GM12878 (cell line): ENCODE results near the gene DIDO1. TPM values are rescaled to one million over a fixed set of nuclear protein-coding genes. Genes with fewer than 3 reads are reported as not detected.

Source experiments
- ATAC-seq: fragments of 200-7000 bp; cut with Tn5 transposase; 3 replicates; pipeline ENCODE4 v1.9.1; 2020; ENCODE audit warnings: mild to moderate bottlenecking, moderate library complexity
- BruUV-seq: library from RNA; stranded (reverse); fragments of 400-500 nt; replicated peaks from 2 replicates; lab custom pipeline; 2021; lab: Mats Ljungman, UMichigan
- CTCF ChIA-PET: fragments of 300-600 bp; sonication (Branson Sonifier 250); formaldehyde crosslinking; extraction: SDS; loops from one replicate; lab custom pipeline; 2021; ENCODE audit warnings: inconsistent platforms; lab: Yijun Ruan, JAX
- POLR2A ChIA-PET: fragments of 350-600 bp; formaldehyde crosslinking; extraction: SDS; loops from one replicate; lab custom pipeline; 2021; ENCODE audit warnings: inconsistent platforms; lab: Charles Lee
- RAD21 ChIA-PET: fragments of 300-600 bp; sonication (Branson Sonifier 250); formaldehyde crosslinking; loops from one replicate; lab custom pipeline; 2023; ENCODE audit warnings: antibody characterized with exemption; ENCODE audit not compliant: unreplicated experiment; lab: Charles Lee
- SMC1A ChIA-PET: fragments of 300-600 bp; sonication (Branson Sonifier 250); formaldehyde crosslinking; loops from one replicate; lab custom pipeline; 2023; ENCODE audit not compliant: unreplicated experiment, uncharacterized antibody; lab: Charles Lee
- DNase-seq: peaks from one replicate; pipeline ENCODE4 v3.0.0-alpha.2; 2011; ENCODE audit warnings: low read depth, low spot score
- FAIRE-seq: peaks from 3 replicates; lab custom pipeline; 2011; peaks lifted over from hg19 to GRCh38; lab: Jason Lieb, UNC
- H2AFZ ChIP-seq: 2 replicates; pipeline ENCODE4 v1.6.0; 2011; ENCODE audit warnings: low read depth, low read length, control low read depth; ENCODE audit not compliant: control insufficient read depth
- H3K27ac ChIP-seq: 2 replicates; pipeline ENCODE4 v1.5.1; 2011; ENCODE audit warnings: control low read depth; ENCODE audit not compliant: control insufficient read depth, insufficient read depth
- H3K27me3 ChIP-seq, 2 experiments: replicated peaks in 1 of 2; 2 replicates each; pipeline versions ENCODE4 v1.6.0 to v1.6.1; 2011; ENCODE audit warnings: low read length in 1 of 2; ENCODE audit not compliant: control insufficient read depth in 2 of 2, insufficient read depth in 2 of 2
- H3K36me3 ChIP-seq, 2 experiments: 2 replicates each; pipeline ENCODE4 v1.5.1; 2011; ENCODE audit warnings: low read length in 1 of 2; ENCODE audit not compliant: control insufficient read depth in 2 of 2, insufficient read depth in 2 of 2
- H3K4me1 ChIP-seq: 2 replicates; pipeline ENCODE4 v1.6.1; 2011; ENCODE audit warnings: mild to moderate bottlenecking, low read length, moderate library complexity, mixed read lengths; ENCODE audit not compliant: control insufficient read depth, insufficient read depth
- H3K4me2 ChIP-seq: 2 replicates; pipeline ENCODE4 v1.6.0; 2011; ENCODE audit warnings: control low read depth; ENCODE audit not compliant: control insufficient read depth, insufficient read depth
- H3K4me3 ChIP-seq: fragments of 200-600 bp; sonication (generic); 2 replicates; pipeline ENCODE4 v1.5.1; 2016
- H3K79me2 ChIP-seq: 2 replicates; pipeline ENCODE4 v1.6.0; 2011; ENCODE audit warnings: low read length; ENCODE audit not compliant: control insufficient read depth, insufficient read depth
- H3K9ac ChIP-seq: 2 replicates; pipeline ENCODE4 v1.8.0; 2011; ENCODE audit warnings: low read length, control low read depth, mixed read lengths; ENCODE audit not compliant: control insufficient read depth, insufficient read depth
- H3K9me3 ChIP-seq: replicated peaks from 3 replicates; pipeline ENCODE4 v1.5.1; 2011; ENCODE audit warnings: mild to moderate bottlenecking, low read length; ENCODE audit not compliant: control insufficient read depth, insufficient read depth
- H4K20me1 ChIP-seq: 2 replicates; pipeline ENCODE4 v1.6.0; 2011; ENCODE audit not compliant: control insufficient read depth, insufficient read depth
- HSF1 ChIP-seq: fragments of 150-350 bp; IDR thresholded peaks from 2 replicates; pipeline ENCODE4 v1.6.1; 2014; ENCODE audit warnings: mild to moderate bottlenecking, low read depth, low read length
- MYB ChIP-seq: fragments of 150-350 bp; IDR thresholded peaks from 2 replicates; pipeline ENCODE4 v1.6.1; 2014; ENCODE audit warnings: mild to moderate bottlenecking, low read depth, low read length, borderline replicate concordance
- SIX5 ChIP-seq: IDR thresholded peaks from 2 replicates; pipeline ENCODE4 v1.6.1; 2011; ENCODE audit warnings: mild to moderate bottlenecking, low read depth, low read length, moderate library complexity; ENCODE audit not compliant: severe bottlenecking
- TARDBP ChIP-seq: IDR thresholded peaks from 2 replicates; pipeline ENCODE4 v1.6.1; 2016; ENCODE audit warnings: borderline replicate concordance
- TBL1XR1 ChIP-seq: IDR thresholded peaks from 2 replicates; pipeline ENCODE4 v1.6.1; 2012; ENCODE audit warnings: low read depth, low read length, improper control_type of control experiment
- TCF3 ChIP-seq: IDR thresholded peaks from 2 replicates; pipeline ENCODE4 v1.6.1; 2012; ENCODE audit warnings: low read depth, mild to moderate bottlenecking, low read length, borderline replicate concordance; ENCODE audit not compliant: insufficient read depth
- ZZZ3 ChIP-seq: IDR thresholded peaks from 2 replicates; pipeline ENCODE4 v1.6.1; 2011; ENCODE audit warnings: low read depth; ENCODE audit not compliant: control insufficient read depth, insufficient read length
- WGBS: methylation state at CpG from one replicate; pipeline ENCODE4 v1.1.6; 2016; ENCODE audit warnings: low lambda C conversion rate; ENCODE audit not compliant: insufficient replicate concordance, insufficient coverage; ENCODE audit errors: missing lambda C conversion rate; 5-methylcytosine and 5-hydroxymethylcytosine counted together
- in situ Hi-C: fragments of 300-500 bp; cut with MboI; formaldehyde crosslinking; loops from 9 replicates; pipeline ENCODE4 v1.14.3; 2018; ENCODE audit warnings: mixed read lengths
- intact Hi-C: fragments of 100-400 bp; cut with micrococcal nuclease; formaldehyde crosslinking; loops from one replicate; pipeline ENCODE4 v1.14.2; 2022; ENCODE audit not compliant: unreplicated experiment
- polyA plus RNA-seq, 11 experiments: library from polyadenylated mRNA; depleted of rRNA in 4 of 11; unstranded in 6 of 11; stranded (reverse) in 5 of 11; fragments of >200 nt; fragmentation: Nextera tagmentation in 4 of 11; fragmentation: Illumina TruSeq in 1 of 11; extraction: Ambion mirVana in 4 of 11; extraction: Trizol in 1 of 11; gene quantifications; 1 replicate in 1 of 11; 2 replicates in 10 of 11; pipeline versions ENCODE4 v1.2.1 to v1.2.3, GENCODE V29; 2011 to 2016; ENCODE audit warnings: inconsistent platforms in 2 of 11, missing spikeins in 2 of 11, low read depth in 1 of 11
- total RNA-seq, 4 experiments: library from RNA; depleted of rRNA in 3 of 4; stranded (reverse); fragments of >200 nt in 3 of 4; fragmentation: Illumina TruSeq in 1 of 4; extraction: Trizol in 1 of 4; gene quantifications; 2 replicates each; pipeline versions ENCODE4 v1.2.1 to v1.2.3, GENCODE V29; 2013 to 2021
- TF ChIP-seq, protein P1 (sequence below): fragments of 450-650 bp; IDR thresholded peaks from 2 replicates; pipeline ENCODE4 v1.6.1; 2018; ENCODE audit warnings: borderline replicate concordance, mild to moderate bottlenecking; ENCODE audit not compliant: partially characterized antibody

Gene DIDO1
- total and polyA plus RNA-seq, 10 of the 15 experiments (the other 5 are each of a cell fraction or from before 2014, with no cell fraction given), result 5.5 to 56.4 (median 38.4) TPM

DNA sequence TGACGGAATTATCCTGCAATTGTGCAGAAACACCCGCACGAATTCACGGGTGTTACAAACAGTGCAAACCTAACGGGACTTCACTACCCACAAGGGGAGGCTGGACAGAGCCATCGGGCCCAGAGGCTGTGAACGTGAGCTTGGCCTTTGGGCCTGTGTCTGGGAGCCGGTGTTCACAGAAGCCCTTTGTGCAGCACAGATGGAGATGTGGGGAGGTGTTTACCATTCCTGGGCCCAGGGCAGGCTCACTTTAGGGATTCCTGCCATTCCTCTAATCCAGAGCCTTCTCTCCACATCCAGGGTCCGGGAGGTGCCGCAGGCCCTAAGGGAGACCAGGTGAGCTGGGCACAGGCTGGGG lies 94.5 kb downstream of the DIDO1 start:
- Histone ChIP-seq H3K79me2 (no peaks in the 10 kb centered on the region), H3K36me3 (no peaks in the 10 kb centered on the region), H3K27ac (no peak overlapping the region), H3K9ac (no peak overlapping the region), H3K4me2 (peak overlapping the region; percentile 66; the same call in 1 of the 2 replicates), H3K4me3 (no peak overlapping the region), H4K20me1 (no peaks in the 10 kb centered on the region), H3K4me1 (peaks cover 14% of the 10 kb centered on the region), H2AFZ (no peak overlapping the region), H3K27me3 (peaks cover 0 to 3% of the 10 kb centered on the region in 2 experiments; a peak in 2 of 4 replicates), H3K9me3 (no peaks in the 10 kb centered on the region)
- ChIA-PET SMC1A (no interaction called here), POLR2A (no interaction called here), RAD21 (interaction anchor here (0.9 kb wide), 1 partner anchor 9 kb away, joined by 3 read pairs; no protein-coding TSS in a partner anchor), CTCF (interaction anchor here (1.1 to 2.1 kb wide), 2 partner anchors 9 to 530 kb away, joined by 3 to 9 read pairs; no protein-coding TSS in a partner anchor)
- BruUV-seq, result no TSS peak
- TF ChIP-seq TCF3 (no peak), MYB (no peak), TBL1XR1 (no peak), ZZZ3 (no peak), TARDBP (no peak), SIX5 (no peak), HSF1 (no peak)
- TF ChIP-seq, protein P1, sequence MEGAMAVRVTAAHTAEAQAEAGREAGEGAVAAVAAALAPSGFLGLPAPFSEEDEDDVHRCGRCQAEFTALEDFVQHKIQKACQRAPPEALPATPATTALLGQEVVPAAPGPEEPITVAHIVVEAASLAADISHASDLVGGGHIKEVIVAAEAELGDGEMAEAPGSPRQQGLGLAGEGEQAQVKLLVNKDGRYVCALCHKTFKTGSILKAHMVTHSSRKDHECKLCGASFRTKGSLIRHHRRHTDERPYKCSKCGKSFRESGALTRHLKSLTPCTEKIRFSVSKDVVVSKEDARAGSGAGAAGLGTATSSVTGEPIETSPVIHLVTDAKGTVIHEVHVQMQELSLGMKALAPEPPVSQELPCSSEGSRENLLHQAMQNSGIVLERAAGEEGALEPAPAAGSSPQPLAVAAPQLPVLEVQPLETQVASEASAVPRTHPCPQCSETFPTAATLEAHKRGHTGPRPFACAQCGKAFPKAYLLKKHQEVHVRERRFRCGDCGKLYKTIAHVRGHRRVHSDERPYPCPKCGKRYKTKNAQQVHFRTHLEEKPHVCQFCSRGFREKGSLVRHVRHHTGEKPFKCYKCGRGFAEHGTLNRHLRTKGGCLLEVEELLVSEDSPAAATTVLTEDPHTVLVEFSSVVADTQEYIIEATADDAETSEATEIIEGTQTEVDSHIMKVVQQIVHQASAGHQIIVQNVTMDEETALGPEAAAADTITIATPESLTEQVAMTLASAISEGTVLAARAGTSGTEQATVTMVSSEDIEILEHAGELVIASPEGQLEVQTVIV, result no peak
- intact Hi-C loops, result no loop called here
- DNase-seq, result no peak
- 72% methylated on average over 10 of the region's 10 CpGs for WGBS
- in situ Hi-C loops, result no loop called here
- no peak for FAIRE-seq
- no peak for ATAC-seq
